Esophagus muscularis mucosa (tissue), 4 donors: ENCODE results near the gene OR5H1. TPM values are rescaled to one million over a fixed set of nuclear protein-coding genes. Genes with fewer than 3 reads are reported as not detected.
"Not testable (repeated sequence)": the region's sequence is repeated elsewhere in the genome, so short reads cannot be mapped to it uniquely, and the experiment has no call there.

Experiments
- DNase-seq: peaks from one replicate; pipeline ENCODE4 v3.0.0-alpha.2; 2017; ENCODE audit errors: extremely low spot score
- H3K27ac ChIP-seq, 4 donors: fragments of 200-600 bp; sonication (generic); replicated peaks in 1 of 4; 1 replicate in 3 of 4; 2 replicates in 1 of 4; pipeline ENCODE4 v1.5.1; 2016 to 2019; ENCODE audit warnings: mild to moderate bottlenecking in 1 of 4
- H3K27me3 ChIP-seq, 4 donors: fragments of 200-600 bp; sonication (generic); one replicate each; pipeline versions ENCODE4 v1.5.1 to v1.6.0; 2016 to 2019
- H3K36me3 ChIP-seq, 4 donors: fragments of 200-600 bp; sonication (generic); one replicate each; pipeline ENCODE4 v1.5.1; 2016 to 2019
- H3K4me1 ChIP-seq, 4 donors: fragments of 200-600 bp; sonication (generic); one replicate each; pipeline ENCODE4 v1.5.1; 2016 to 2019
- H3K4me3 ChIP-seq, 4 donors: fragments of 200-600 bp; sonication (generic); 1 replicate in 2 of 4; 2 replicates in 2 of 4; pipeline ENCODE4 v1.5.1; 2016 to 2019; ENCODE audit warnings: mild to moderate bottlenecking in 4 of 4, moderate library complexity in 1 of 4
- H3K9me3 ChIP-seq, 4 donors: fragments of 200-600 bp; sonication (generic); 1 replicate in 3 of 4; 2 replicates in 1 of 4; pipeline ENCODE4 v1.5.1; 2016 to 2019
- CTCF ChIP-seq, 3 experiments: fragments of 200-600 bp in 2 of 3; fragments of 450-650 bp in 1 of 3; sonication (generic) in 2 of 3; IDR thresholded peaks; one replicate each; pipeline ENCODE4 v1.5.1; 2017 to 2019; ENCODE audit warnings: antibody characterized with exemption in 3 of 3, mild to moderate bottlenecking in 2 of 3, moderate library complexity in 1 of 3
- EP300 ChIP-seq: sonication (generic); formaldehyde crosslinking; IDR thresholded peaks from one replicate; pipeline ENCODE4 v1.6.1; 2017; ENCODE audit warnings: antibody characterized with exemption
- POLR2A ChIP-seq: fragments of 450-650 bp; IDR thresholded peaks from one replicate; pipeline ENCODE4 v1.6.1; 2017; ENCODE audit warnings: antibody characterized with exemption, moderate library complexity, mild to moderate bottlenecking, low read depth
- POLR2AphosphoS5 ChIP-seq, 2 donors: sonication (generic); formaldehyde crosslinking; IDR thresholded peaks; one replicate each; pipeline ENCODE4 v1.6.1; 2017; ENCODE audit warnings: antibody characterized with exemption in 2 of 2
- WGBS: methylation state at CpG from one replicate; pipeline ENCODE4 v1.1.5; 2018; 5-methylcytosine and 5-hydroxymethylcytosine counted together
- intact Hi-C: fragments of 100-400 bp; cut with DNase I; formaldehyde crosslinking; loops from one replicate; pipeline ENCODE4 v1.15.1; 2023
- total RNA-seq, 4 donors: library from RNA; depleted of rRNA; stranded (reverse); fragments of >200 nt; gene quantifications; one replicate each; pipeline versions ENCODE4 v1.1.0 to v1.2.1, GENCODE V29; 2016

OR5H1 gene
- total RNA-seq, 4 donors from 2014 or later: not detected

- Histone ChIP-seq H3K27ac (no peak overlapping the region), H3K36me3 (no peaks in the 10 kb centered on the region), H3K27me3 (no peaks in the 10 kb centered on the region), H3K4me1 (no peaks in the 10 kb centered on the region), H3K4me3 (no peak overlapping the region), H3K9me3 (no peaks in the 10 kb centered on the region)
- intact Hi-C loops: no loop called here
- no peak for TF ChIP-seq POLR2AphosphoS5 (IDR thresholded peaks at IDR 0.05)
- TF ChIP-seq EP300: no peak
- TF ChIP-seq POLR2A: no peak
- no peak for TF ChIP-seq CTCF (IDR thresholded peaks at IDR 0.05)
- no peak for DNase-seq
Observed at GRCh38 chr3:98140531-98140930, 10.0 kb downstream of the OR5H1 start.

GRCh38 chr3:98147179-98147578 is 16.7 kb downstream of the OR5H1 start, which contains the start of gene OR5H14:
Gene OR5H14, plus strand, starts transcription at chr3:98147479. Its CDS starts 1,907 bp downstream, at chr3:98149386.
- H3K27ac ChIP-seq: no peak within 1 kb of the TSS
- intact Hi-C loops: no loop called here
- 74% methylated on average over 1 of the region's 1 CpG for WGBS
- H3K9me3 ChIP-seq: no peaks in the 10 kb centered on the region
- no peak for TF ChIP-seq POLR2AphosphoS5 (IDR thresholded peaks at IDR 0.05)
- no peak for TF ChIP-seq POLR2A
- TF ChIP-seq CTCF (IDR thresholded peaks at IDR 0.05): no peak
- no peak for TF ChIP-seq EP300
- H3K4me1 ChIP-seq: no peaks in the 10 kb centered on the region
- no peak for DNase-seq
- no peaks in the 10 kb centered on the region for H3K36me3 ChIP-seq
- H3K27me3 ChIP-seq: no peaks in the 10 kb centered on the region
- H3K4me3 ChIP-seq: no peak within 1 kb of the TSS

GRCh38 chr3:98148751-98149150 is 18.2 kb downstream of the OR5H1 start:
- Histone ChIP-seq H3K27me3 (no peaks in the 10 kb centered on the region), H3K27ac (no peak overlapping the region), H3K36me3 (no peaks in the 10 kb centered on the region), H3K4me1 (no peaks in the 10 kb centered on the region), H3K4me3 (no peak overlapping the region), H3K9me3 (no peaks in the 10 kb centered on the region)
- no peak for DNase-seq
- WGBS: 66% methylated on average over 3 of the region's 3 CpGs
- no peak for TF ChIP-seq CTCF (IDR thresholded peaks at IDR 0.05)
- TF ChIP-seq POLR2A: no peak
- TF ChIP-seq POLR2AphosphoS5 (IDR thresholded peaks at IDR 0.05): no peak
- TF ChIP-seq EP300: no peak
- intact Hi-C loops: no loop called here

GRCh38 chr3:98149456-98149855 is 18.9 kb downstream of the OR5H1 start:
- H3K27ac ChIP-seq, H3K4me3 ChIP-seq, intact Hi-C loops: not testable (repeated sequence)

GRCh38 chr3:98151241-98151640 is 20.7 kb downstream of the OR5H1 start:
- Histone ChIP-seq H3K4me3 (no peak overlapping the region), H3K27me3 (no peaks in the 10 kb centered on the region), H3K27ac (no peak overlapping the region), H3K36me3 (no peaks in the 10 kb centered on the region), H3K9me3 (no peaks in the 10 kb centered on the region), H3K4me1 (no peaks in the 10 kb centered on the region)
- WGBS: 74% methylated on average over 5 of the region's 5 CpGs
- TF ChIP-seq POLR2A (no peak), CTCF (IDR thresholded peaks at IDR 0.05) (no peak), EP300 (no peak)
- DNase-seq: no peak
- intact Hi-C loops: no loop called here

More at GRCh38 chr3:98149456-98149855, 18.9 kb downstream of the OR5H1 start:
- DNase-seq, H3K9me3 ChIP-seq, H3K4me1 ChIP-seq, H3K27me3 ChIP-seq, H3K36me3 ChIP-seq: not testable (repeated sequence)
- WGBS: 82% methylated on average over 4 of the region's 4 CpGs
